ENCODE results near the gene OR5F1.

Gene OR5F1

GRCh38 chr11:55994525-55994924 lies at the start of gene OR5F1:
OR5F1 (minus strand) TSS chr11:55994625; CDS start chr11:55994625, 0 bp downstream.
- DNase-seq (ENCODE audit: low read depth in 2 of 2): no peak

GRCh38 chr11:56027354-56027753 lies 32.9 kb upstream of the OR5F1 start, which contains the start of gene OR5AS1:
OR5AS1 (plus strand) TSS chr11:56027654; CDS start chr11:56030419, 2,765 bp downstream.
- no peak for DNase-seq (ENCODE audit: low read depth in 2 of 2)

- no peak for DNase-seq (ENCODE audit: low read depth in 2 of 2)
Measured at GRCh38 chr11:56013805-56014204, 19.4 kb upstream of the OR5F1 start.

GRCh38 chr11:56010716-56011115 lies 16.3 kb upstream of the OR5F1 start:
- DNase-seq (ENCODE audit: low read depth in 2 of 2): no peak

GRCh38 chr11:55970935-55971334 lies 23.5 kb downstream of the OR5F1 start:
- DNase-seq (ENCODE audit: low read depth in 2 of 2): no peak

- DNase-seq (ENCODE audit: low read depth in 2 of 2): no peak
Measured at GRCh38 chr11:55969845-55970244, 24.6 kb downstream of the OR5F1 start, which contains the start of gene OR10AG1. OR10AG1 (minus strand) TSS chr11:55969945; CDS start chr11:55969907, 38 bp downstream.

- DNase-seq (ENCODE audit: low read depth in 2 of 2): no peak
Measured at GRCh38 chr11:55967914-55968313, 26.5 kb downstream of the OR5F1 start.

GRCh38 chr11:55966391-55966790 lies 28.0 kb downstream of the OR5F1 start:
- DNase-seq (ENCODE audit: low read depth in 2 of 2): no peak

- DNase-seq (ENCODE audit: low read depth in 2 of 2): no peak
Measured at GRCh38 chr11:55956521-55956920, 37.9 kb downstream of the OR5F1 start.

GRCh38 chr11:55949330-55949729 lies 45.1 kb downstream of the OR5F1 start:
- DNase-seq (ENCODE audit: low read depth in 2 of 2): no peak

Data from fibroblast of skin of left biceps (primary cell).